Suprapubic skin (tissue), 3 donors: Measurements from ENCODE around the gene COX4I2.

ENCODE experiments used
- EP300 ChIP-seq: sonication (generic); formaldehyde crosslinking; IDR thresholded peaks from one replicate; pipeline ENCODE4 v1.6.1; 2017; ENCODE audit warnings: antibody characterized with exemption
- TF ChIP-seq, protein P1 (sequence below), 2 donors: fragments of 200-600 bp in 1 of 2; fragments of 450-650 bp in 1 of 2; sonication (generic) in 1 of 2; IDR thresholded peaks; one replicate each; pipeline ENCODE4 v1.5.1; 2016 to 2019; ENCODE audit warnings: antibody characterized with exemption in 2 of 2, mild to moderate bottlenecking in 1 of 2, moderate library complexity in 1 of 2

DNA sequence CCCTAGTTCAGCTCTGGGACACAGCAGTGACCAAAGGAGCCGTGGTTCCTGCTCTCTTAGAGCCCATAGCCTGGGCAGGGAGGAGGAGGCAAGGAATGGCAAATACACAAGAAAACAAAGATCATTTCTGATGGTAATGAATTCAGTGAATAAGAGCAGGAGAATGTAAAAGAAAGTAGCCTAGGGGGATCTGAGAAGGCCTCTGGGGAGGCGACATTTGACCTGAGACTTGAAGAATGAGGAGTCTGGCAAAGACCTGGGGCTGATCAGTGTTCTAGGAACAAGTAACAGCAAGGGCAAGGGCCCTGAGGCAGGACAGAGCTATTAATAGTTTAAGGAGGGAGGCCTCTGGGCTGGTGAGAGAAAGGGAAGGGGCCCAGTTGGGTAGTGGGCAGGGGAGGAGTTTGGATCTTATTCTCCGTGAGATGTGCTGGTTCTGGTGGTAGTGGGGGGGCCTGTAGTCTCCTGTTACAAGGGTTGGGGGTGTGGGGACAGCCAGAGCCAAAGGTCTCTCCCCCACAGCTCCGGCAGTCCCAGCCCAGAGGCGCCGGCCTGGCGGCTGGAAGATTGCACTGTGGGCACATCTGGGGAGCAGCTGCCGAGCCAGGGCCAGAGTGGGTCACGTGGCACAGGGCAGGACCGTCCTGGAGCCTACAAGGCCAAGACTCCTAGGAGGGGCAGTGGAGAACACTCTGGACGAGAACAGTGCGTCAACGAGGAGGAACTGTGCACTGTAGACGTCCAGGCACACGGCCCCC lies 41.9 kb upstream of the COX4I2 start:
- TF ChIP-seq EP300, result no peak
- TF ChIP-seq, protein P1, sequence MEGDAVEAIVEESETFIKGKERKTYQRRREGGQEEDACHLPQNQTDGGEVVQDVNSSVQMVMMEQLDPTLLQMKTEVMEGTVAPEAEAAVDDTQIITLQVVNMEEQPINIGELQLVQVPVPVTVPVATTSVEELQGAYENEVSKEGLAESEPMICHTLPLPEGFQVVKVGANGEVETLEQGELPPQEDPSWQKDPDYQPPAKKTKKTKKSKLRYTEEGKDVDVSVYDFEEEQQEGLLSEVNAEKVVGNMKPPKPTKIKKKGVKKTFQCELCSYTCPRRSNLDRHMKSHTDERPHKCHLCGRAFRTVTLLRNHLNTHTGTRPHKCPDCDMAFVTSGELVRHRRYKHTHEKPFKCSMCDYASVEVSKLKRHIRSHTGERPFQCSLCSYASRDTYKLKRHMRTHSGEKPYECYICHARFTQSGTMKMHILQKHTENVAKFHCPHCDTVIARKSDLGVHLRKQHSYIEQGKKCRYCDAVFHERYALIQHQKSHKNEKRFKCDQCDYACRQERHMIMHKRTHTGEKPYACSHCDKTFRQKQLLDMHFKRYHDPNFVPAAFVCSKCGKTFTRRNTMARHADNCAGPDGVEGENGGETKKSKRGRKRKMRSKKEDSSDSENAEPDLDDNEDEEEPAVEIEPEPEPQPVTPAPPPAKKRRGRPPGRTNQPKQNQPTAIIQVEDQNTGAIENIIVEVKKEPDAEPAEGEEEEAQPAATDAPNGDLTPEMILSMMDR (IDR thresholded peaks at IDR 0.05), result no peak
